Measurements from ENCODE around the gene SERINC1.

GRCh38 chr6:122494665-122495272 is 23.2 kb upstream of the SERINC1 start:
- no peak for TF ChIP-seq CTCF (conservative IDR thresholded peaks at IDR 0.05; ENCODE audit: low read depth, low read length)
- TF ChIP-seq POLR2A (IDR thresholded peaks at IDR 0.05; ENCODE audit: low read depth, low read length) = no peak
- TF ChIP-seq RFX5 (IDR thresholded peaks at IDR 0.05; ENCODE audit: low read depth, low read length) = no peak
- no peak for TF ChIP-seq RCOR1 (IDR thresholded peaks at IDR 0.05; ENCODE audit: insufficient replicate concordance, low read length)
- TF ChIP-seq USF2 (IDR thresholded peaks at IDR 0.05; ENCODE audit: low read depth, low read length) = no peak
- no peak for TF ChIP-seq BHLHE40 (IDR thresholded peaks at IDR 0.05; ENCODE audit: low read depth, low read length)
- TF ChIP-seq RAD21 (IDR thresholded peaks at IDR 0.05; ENCODE audit: low read length) = no peak
- no peak for TF ChIP-seq MXI1 (IDR thresholded peaks at IDR 0.05; ENCODE audit: borderline replicate concordance, low read depth, low read length)
